GM18870 (cell line): ENCODE data around the gene C2CD4C.
"Not testable (repeated sequence)": the region's sequence is repeated elsewhere in the genome, so short reads cannot be mapped to it uniquely, and the experiment has no call there.

ENCODE experiments used
- ATAC-seq: cut with Tn5 transposase; IDR thresholded peaks from one replicate; pipeline ENCODE4 v1.9.1; 2021; ENCODE audit warnings: moderate library complexity; ENCODE audit not compliant: unreplicated experiment

The C2CD4C gene

GRCh38 chr19:418761-419671 lies 10.1 kb upstream of the C2CD4C start:
- ATAC-seq, result no peak

GRCh38 chr19:416416-416815 lies 7.5 kb upstream of the C2CD4C start:
- no peak for ATAC-seq

GRCh38 chr19:415292-415691 lies 6.3 kb upstream of the C2CD4C start:
- ATAC-seq, result no peak

GRCh38 chr19:413756-414420 lies 4.9 kb upstream of the C2CD4C start:
- no peak for ATAC-seq

- ATAC-seq, result no peak
Observed at GRCh38 chr19:412356-413355, 3.7 kb upstream of the C2CD4C start.

GRCh38 chr19:411723-412355 lies 2.9 kb upstream of the C2CD4C start:
- ATAC-seq, result no peak

- ATAC-seq, result not testable (repeated sequence)
Observed at GRCh38 chr19:411121-411722, 2.3 kb upstream of the C2CD4C start.

GRCh38 chr19:410243-410781 lies 1.4 kb upstream of the C2CD4C start:
- no peak for ATAC-seq

- ATAC-seq, result no peak
Observed at GRCh38 chr19:409516-410242, 732 bp upstream of the C2CD4C start.

- no peak for ATAC-seq
Observed at GRCh38 chr19:408441-408901, 476 bp downstream of the C2CD4C start.

GRCh38 chr19:407511-408440 lies 1.2 kb downstream of the C2CD4C start:
- no peak for ATAC-seq

- ATAC-seq, result no peak
Observed at GRCh38 chr19:406971-407510, 1.9 kb downstream of the C2CD4C start.

- ATAC-seq, result no peak
Observed at GRCh38 chr19:406135-406781, 2.7 kb downstream of the C2CD4C start.

GRCh38 chr19:405121-405965 lies 3.6 kb downstream of the C2CD4C start:
- ATAC-seq, result no peak

- no peak for ATAC-seq
Observed at GRCh38 chr19:403221-404027, 5.5 kb downstream of the C2CD4C start.
